Right cardiac atrium (tissue), 5 donors: ENCODE results near the gene RYR1. TPM values are rescaled to one million over a fixed set of nuclear protein-coding genes. Genes with fewer than 3 reads are reported as not detected.
A peak's percentile ranks its signal among the peaks of the same experiment; 100 is the strongest.
"Not testable (repeated sequence)": the region's sequence is repeated elsewhere in the genome, so short reads cannot be mapped to it uniquely, and the experiment has no call there.

Experiments used
- ATAC-seq, 2 donors: fragments of 200-7000 bp; cut with Tn5 transposase; one replicate each; pipeline versions ENCODE4 v1.8.0 to v1.9.1; 2020; ENCODE audit warnings: moderate library complexity in 2 of 2, mild to moderate bottlenecking in 1 of 2
- DNase-seq, 3 donors: peaks; one replicate each; pipeline ENCODE4 v3.0.0-alpha.2; 2020
- H3K27ac ChIP-seq: one replicate; pipeline ENCODE4 v1.5.1; 2013; ENCODE audit warnings: mild to moderate bottlenecking, low read length, control low read depth, moderate library complexity
- H3K27me3 ChIP-seq: one replicate; pipeline ENCODE4 v1.6.1; 2013; ENCODE audit not compliant: control insufficient read depth, insufficient read depth
- H3K4me1 ChIP-seq: one replicate; pipeline ENCODE4 v1.6.1; 2013; ENCODE audit warnings: low read length; ENCODE audit not compliant: control insufficient read depth, insufficient read depth
- H3K4me3 ChIP-seq: one replicate; pipeline ENCODE4 v1.5.1; 2013; ENCODE audit warnings: low read length, control low read depth
- H3K9me3 ChIP-seq: one replicate; pipeline ENCODE4 v1.6.1; 2013; ENCODE audit warnings: low read length; ENCODE audit not compliant: control insufficient read depth
- WGBS: extraction: QIAGEN DNeasy Blood & Tissue Kit; methylation state at CpG from one replicate; pipeline ENCODE4 v1.1.7; 2013; 5-methylcytosine and 5-hydroxymethylcytosine counted together
- intact Hi-C, 4 donors: fragments of 100-400 bp; cut with DNase I; formaldehyde crosslinking; loops; one replicate each; pipeline versions ENCODE4 v1.11.0 to v1.14.0; 2022 to 2023
- polyA plus RNA-seq: library from polyadenylated mRNA; stranded (reverse); fragments of 200-250 nt; gene quantifications from one replicate; pipeline ENCODE4 v1.2.3, GENCODE V29; 2013
- total RNA-seq, 4 donors: library from RNA; stranded (reverse); fragmentation: NEBNext Ultra II Directional; extraction: Animal tissue kit (Norgen Biotek cat#: 25700); gene quantifications; one replicate each; pipeline ENCODE4 v1.2.1, GENCODE V29; 2021
- donor health status: healthy with polysubstance abuse.
- donor health status: DM: no; HTN: yes; CAD: no.
- donor health status: DM: no; HTN: no; CAD: no.
- donor health status: DM: no; HTN: yes; CAD: no; lungs with severe emphysema.
- donor health status: DM: yes; HTN: yes; CAD: no.

Gene RYR1
- total and polyA plus RNA-seq, 5 donors, result 0.80 to 1.6 (median 1.1) TPM

GRCh38 chr19:38599722-38600121 lies 166.2 kb downstream of the RYR1 start:
- Histone ChIP-seq H3K27ac (no peak overlapping the region), H3K4me3 (no peak overlapping the region), H3K27me3 (no peaks in the 10 kb centered on the region), H3K9me3 (no peaks in the 10 kb centered on the region), H3K4me1 (no peaks in the 10 kb centered on the region)
- 90% methylated on average over 11 of the region's 11 CpGs for whole genome bisulfite sequencing
- DNase-seq (no peak), ATAC-seq (no peak)
- intact Hi-C loops, result no loop called here

- H3K27me3 ChIP-seq, DNase-seq, H3K4me1 ChIP-seq, H3K4me3 ChIP-seq, ATAC-seq, H3K9me3 ChIP-seq, H3K27ac ChIP-seq, intact Hi-C loops: not testable (repeated sequence)
- 96% methylated on average over 5 of the region's 5 CpGs for WGBS
Measured at GRCh38 chr19:38602856-38603255, 169.4 kb downstream of the RYR1 start.

- Histone ChIP-seq H3K4me1 (no peaks in the 10 kb centered on the region), H3K4me3 (no peak overlapping the region), H3K27ac (no peak overlapping the region), H3K27me3 (no peaks in the 10 kb centered on the region), H3K9me3 (no peaks in the 10 kb centered on the region)
- intact Hi-C loops, result no loop called here
- ATAC-seq, result no peak
- no peak for DNase-seq
- WGBS, result 83% methylated on average over 6 of the region's 6 CpGs
Measured at GRCh38 chr19:38606131-38606530, 172.6 kb downstream of the RYR1 start.

DNA sequence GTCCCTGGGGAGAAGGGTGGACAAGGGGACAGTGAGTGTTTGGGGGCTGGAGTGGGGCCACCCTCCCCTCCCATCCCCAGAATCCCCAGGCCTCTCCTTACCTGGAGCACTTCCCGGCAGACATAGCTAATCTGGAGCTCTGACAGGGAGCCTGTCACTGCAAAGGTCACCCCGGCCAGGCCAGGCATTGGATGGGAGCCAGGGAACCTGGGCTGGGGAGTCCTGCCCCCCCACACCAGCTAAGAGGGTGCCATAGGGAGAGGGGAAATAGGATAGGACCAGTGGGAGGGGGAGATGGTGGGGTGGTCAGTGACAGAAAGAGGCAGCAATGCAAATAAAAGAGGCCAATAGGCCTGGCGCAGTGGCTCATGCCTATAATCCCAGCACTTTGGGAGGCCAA lies 180.8 kb downstream of the RYR1 start:
- intact Hi-C loops, result no loop called here
- Histone ChIP-seq H3K27me3 (no peaks in the 10 kb centered on the region), H3K4me3 (no peak overlapping the region), H3K9me3 (no peaks in the 10 kb centered on the region), H3K4me1 (peaks cover 3% of the 10 kb centered on the region), H3K27ac (no peak overlapping the region)
- ATAC-seq, result no peak
- 61% methylated on average over 3 of the region's 3 CpGs for WGBS
- no peak for DNase-seq

DNA sequence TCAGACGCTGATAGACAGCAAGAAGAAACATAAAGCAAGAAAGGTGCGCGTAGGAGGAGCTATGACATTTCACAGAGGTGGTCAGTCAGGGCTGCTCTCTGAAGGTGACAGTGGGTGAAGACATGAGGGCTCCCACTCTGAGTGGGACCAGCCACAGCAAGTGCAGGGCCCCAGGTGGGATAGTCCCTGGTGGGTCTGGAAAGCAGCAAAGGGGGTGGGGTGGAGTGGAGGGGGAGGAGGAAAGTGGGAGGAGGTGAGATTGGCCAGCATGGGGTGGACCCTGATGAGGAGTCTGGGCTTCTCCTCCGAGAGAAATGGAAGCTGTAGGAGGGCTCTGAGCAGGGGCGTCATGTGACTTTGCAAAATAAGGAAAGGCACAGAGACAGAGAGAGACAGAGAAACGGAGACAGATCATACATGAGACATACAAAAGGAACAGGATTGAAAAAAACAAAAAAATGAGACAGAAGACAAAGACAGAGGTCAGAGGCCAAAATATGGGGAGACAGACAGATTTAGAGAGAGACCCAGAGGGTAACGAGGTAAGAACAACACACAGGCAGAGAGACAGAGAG lies 181.6 kb downstream of the RYR1 start:
- DNase-seq (no peak), ATAC-seq (no peak)
- Histone ChIP-seq H3K4me1 (peaks cover 8% of the 10 kb centered on the region), H3K27ac (no peak overlapping the region), H3K27me3 (no peaks in the 10 kb centered on the region), H3K9me3 (no peaks in the 10 kb centered on the region), H3K4me3 (no peak overlapping the region)
- intact Hi-C loops, result no loop called here
- 67% methylated on average over 7 of the region's 7 CpGs for WGBS

DNA sequence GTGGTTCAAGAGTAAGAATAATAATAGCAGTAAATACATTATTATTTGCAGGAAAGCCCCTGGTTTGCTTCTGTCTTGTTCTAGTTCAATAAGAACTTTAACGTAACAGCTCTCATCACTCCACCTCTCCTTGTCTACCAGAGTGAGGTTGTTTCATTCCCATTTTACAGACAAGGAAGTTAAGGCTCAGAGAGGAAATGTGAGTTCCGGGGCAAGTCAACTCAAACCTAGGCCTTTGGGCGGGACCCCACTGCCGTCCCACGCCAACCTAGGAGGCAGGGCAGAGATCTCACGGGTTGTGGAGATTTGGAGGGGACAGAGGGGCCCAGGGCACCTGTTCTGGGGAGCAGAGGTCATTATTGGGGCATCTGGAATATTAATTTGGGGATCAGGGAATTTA lies 182.8 kb downstream of the RYR1 start:
- H3K4me1 ChIP-seq, result peaks cover 9% of the 10 kb centered on the region
- intact Hi-C loops, result no loop called here
- ATAC-seq, result no peak
- WGBS, result 89% methylated on average over 6 of the region's 6 CpGs
- no peaks in the 10 kb centered on the region for H3K27me3 ChIP-seq
- no peak overlapping the region for H3K4me3 ChIP-seq
- H3K9me3 ChIP-seq, result no peaks in the 10 kb centered on the region
- H3K27ac ChIP-seq, result no peak overlapping the region
- DNase-seq, result no peak

GRCh38 chr19:38617283-38617763 lies 183.8 kb downstream of the RYR1 start:
- 58% methylated on average over 9 of the region's 9 CpGs for WGBS
- ATAC-seq, result no peak
- no peaks in the 10 kb centered on the region for H3K9me3 ChIP-seq

DNA sequence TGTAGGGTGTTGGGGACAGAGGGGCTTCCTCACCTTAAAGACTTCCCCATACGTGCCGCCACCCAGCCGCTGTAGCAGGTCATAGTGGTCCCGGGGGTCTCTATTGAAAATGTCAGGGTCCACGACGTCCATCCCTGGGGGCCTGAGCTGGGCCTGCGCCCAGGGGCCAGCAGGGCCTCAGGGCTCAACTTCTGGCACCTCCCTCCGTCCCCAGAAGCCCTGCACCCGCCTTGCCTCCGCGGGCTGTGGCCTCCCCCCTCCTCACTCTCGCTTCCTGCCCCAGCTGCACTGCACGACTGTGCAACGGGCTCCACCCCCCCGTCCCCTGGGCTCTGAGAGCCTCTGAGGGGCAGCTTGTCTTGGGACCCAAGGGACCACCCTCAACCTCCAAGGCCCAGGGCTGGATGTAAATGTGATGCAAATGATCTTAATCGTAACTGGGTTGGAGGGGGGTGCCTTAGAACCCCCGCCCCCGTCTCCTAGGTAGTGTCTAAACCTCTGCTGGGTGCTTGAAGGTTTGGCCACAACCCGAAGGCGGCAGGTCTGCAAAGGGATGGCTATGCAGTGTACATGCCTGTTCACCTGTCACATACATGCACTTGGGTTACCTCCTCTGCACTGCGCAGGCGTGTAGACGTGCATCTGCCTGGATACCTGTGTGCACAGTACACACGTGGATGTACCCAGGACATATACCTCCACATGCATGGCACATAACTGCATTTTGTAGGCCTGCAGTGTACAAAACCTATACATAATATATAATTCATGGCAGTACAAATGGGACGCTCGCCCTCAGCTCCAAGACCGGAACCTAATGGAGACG lies 184.5 kb downstream of the RYR1 start, which contains the start of gene MAP4K1:
Gene MAP4K1 (minus strand): TSS at position 190 of the 826 bp plus-strand sequence. CDS start 58 bp downstream, at position 132.
- intact Hi-C loops, result no loop called here
- Histone ChIP-seq H3K27me3 (no peaks in the 10 kb centered on the region), H3K4me3 (peak within 1 kb of the TSS; percentile 64), H3K4me1 (peaks cover 9% of the 10 kb centered on the region), H3K9me3 (no peaks in the 10 kb centered on the region), H3K27ac (peak within 1 kb of the TSS; percentile 58)
- peak; percentile 40 to 82 (median 79) for DNase-seq
- 35% methylated on average over 28 of the region's 28 CpGs for WGBS
- ATAC-seq, result peak; percentile 19 to 22

More at GRCh38 chr19:38617283-38617763, 183.8 kb downstream of the RYR1 start:
- Histone ChIP-seq H3K4me3 (no peak overlapping the region), H3K27me3 (no peaks in the 10 kb centered on the region), H3K4me1 (peaks cover 9% of the 10 kb centered on the region), H3K27ac (no peak overlapping the region)
- intact Hi-C loops, result no loop called here
- DNase-seq, result no peak

- intact Hi-C loops, result no loop called here
Measured at GRCh38 chr19:38618590-38619360, 185.3 kb downstream of the RYR1 start, which contains the start of gene EIF3K. TSS of gene EIF3K (plus strand) at chr19:38619188. CDS start at chr19:38619269, 81 bp downstream.

DNA sequence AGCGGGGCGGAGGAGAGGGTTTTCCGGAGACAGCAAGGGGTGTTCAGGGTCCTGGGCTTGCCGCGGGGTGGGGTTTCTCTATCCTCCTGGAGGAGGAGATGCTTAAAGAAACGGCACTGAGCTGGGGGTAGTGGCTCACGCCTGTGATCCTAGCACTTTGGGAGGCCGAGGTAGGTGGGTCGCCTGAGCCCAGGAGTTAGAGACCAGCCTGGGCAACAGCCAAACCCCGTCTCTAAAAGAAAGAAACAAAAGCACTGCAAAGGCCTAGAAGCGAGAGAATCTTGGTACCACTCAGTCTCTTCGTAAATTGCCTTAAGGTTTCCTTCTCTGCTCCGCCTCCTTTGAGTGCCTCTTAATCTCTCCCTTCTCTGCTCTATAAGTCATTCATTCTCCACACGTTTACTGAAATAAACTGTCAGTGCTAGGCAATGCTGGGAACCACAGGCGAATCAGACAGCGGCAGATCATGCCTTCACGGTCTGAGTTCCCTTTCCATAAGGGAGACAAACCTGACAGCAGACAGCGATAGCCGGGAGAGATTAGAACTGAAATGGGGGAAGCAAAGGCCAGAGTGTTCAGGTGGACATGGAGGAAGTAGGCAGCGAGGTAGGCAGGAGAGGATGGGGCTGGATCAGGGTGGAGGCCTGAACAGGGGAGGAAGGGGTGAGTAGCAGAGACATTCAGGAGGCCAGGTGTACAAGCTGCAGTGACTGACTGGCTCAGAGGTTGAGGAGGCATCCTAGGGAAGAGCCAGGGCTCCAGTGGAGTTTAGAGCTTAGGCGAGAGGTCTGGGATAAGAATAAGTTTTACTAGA lies 186.1 kb downstream of the RYR1 start:
- DNase-seq (no peak), ATAC-seq (peak in 1 of 2 donors; percentile 25)
- Histone ChIP-seq H3K4me1 (peaks cover 9% of the 10 kb centered on the region), H3K27ac (peak overlapping the region; percentile 92), H3K9me3 (no peaks in the 10 kb centered on the region), H3K27me3 (no peaks in the 10 kb centered on the region), H3K4me3 (peak overlapping the region; percentile 86)
- WGBS, result 16% methylated on average over 21 of the region's 21 CpGs
- intact Hi-C loops, result loop anchor here in 3 of 4 donors (10.0 kb wide), 2 partner anchors 215 to 305 kb away; partner anchors contain the start of gene FAM98C (in 2 of the 3)

More at GRCh38 chr19:38618590-38619360, 185.3 kb downstream of the RYR1 start, which contains the start of gene EIF3K:
- Histone ChIP-seq H3K4me1 (peaks cover 9% of the 10 kb centered on the region), H3K27me3 (no peaks in the 10 kb centered on the region), H3K4me3 (peak within 1 kb of the TSS; percentile 86), H3K9me3 (no peaks in the 10 kb centered on the region), H3K27ac (peak within 1 kb of the TSS; percentile 92)
- WGBS, result under 1% methylated on average over 64 of the region's 64 CpGs
- ATAC-seq, result peak; percentile 95
- DNase-seq, result peak; percentile 99 to 100 (median 100)
